HT-29 (cell line): Measurements from ENCODE around the gene GPC5. TPM values are rescaled to one million over a fixed set of nuclear protein-coding genes. Genes with fewer than 3 reads are reported as not detected.
"Not testable (repeated sequence)": the region's sequence is repeated elsewhere in the genome, so short reads cannot be mapped to it uniquely, and the experiment has no call there.

Source experiments
- DNase-seq: peaks from one replicate; pipeline ENCODE4 v3.0.0-alpha.2; 2015; ENCODE audit warnings: low spot score
- total RNA-seq: library from RNA; depleted of rRNA; stranded (reverse); fragments of >200 nt; shearing (Covaris generic); gene quantifications from 2 replicates; pipeline ENCODE4 v1.2.3, GENCODE V29; 2014

GPC5 gene
- total RNA-seq, 1 experiment from 2014 or later = not detected

- DNase-seq = no peak
These were observed 1052.6 kb downstream of the GPC5 start for GRCh38 chr13:92451060-92451459.

GRCh38 chr13:92452840-92453239 is 1054.4 kb downstream of the GPC5 start:
- no peak for DNase-seq

- no peak for DNase-seq
These were observed 1060.9 kb downstream of the GPC5 start for GRCh38 chr13:92459306-92459705.

DNA sequence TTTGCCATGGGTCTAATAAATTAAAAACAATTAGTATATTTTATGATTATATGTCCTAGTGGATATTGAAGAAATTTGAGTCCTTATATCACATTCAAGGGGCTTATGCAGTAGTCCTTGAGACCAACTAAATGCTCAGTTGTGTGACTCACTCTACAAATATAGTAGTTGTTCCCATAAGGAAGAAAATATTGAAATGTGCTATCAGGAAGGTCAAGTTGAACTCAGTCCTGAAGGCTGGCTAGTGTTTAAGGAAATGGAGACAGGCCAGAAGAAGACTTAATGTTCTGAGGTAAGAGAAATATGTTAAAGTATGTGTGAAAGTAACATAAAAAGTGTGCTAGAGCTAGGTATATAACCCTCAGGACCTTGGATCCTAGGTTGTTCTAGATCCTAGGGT is 1062.1 kb downstream of the GPC5 start:
- peak; percentile 7 for DNase-seq

GRCh38 chr13:92461402-92461801 is 1063.0 kb downstream of the GPC5 start:
- no peak for DNase-seq

- DNase-seq = no peak
These were observed 1063.4 kb downstream of the GPC5 start for GRCh38 chr13:92461831-92462230.

- no peak for DNase-seq
These were observed 1064.7 kb downstream of the GPC5 start for GRCh38 chr13:92463134-92463533.

- DNase-seq = peak; percentile 8
These were observed 1075.5 kb downstream of the GPC5 start for GRCh38 chr13:92473765-92474475.

DNA sequence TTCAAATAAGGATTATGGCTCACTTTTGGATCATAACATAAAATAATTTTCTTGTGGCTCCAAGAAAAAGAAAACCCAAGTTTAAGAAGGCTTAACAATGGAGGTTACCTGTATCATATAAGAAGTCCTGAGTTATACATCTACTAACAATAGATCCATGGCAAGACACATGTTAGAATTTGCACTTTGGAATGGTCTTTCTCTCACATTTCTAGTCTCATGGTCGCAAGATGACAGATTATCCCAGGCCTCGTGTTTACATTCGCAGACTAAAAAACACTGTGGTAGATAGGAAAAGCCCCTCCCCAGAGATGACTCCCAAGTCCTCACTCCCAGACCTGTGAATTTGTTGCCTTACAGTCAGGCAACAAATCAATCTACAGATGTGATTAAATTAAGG is 1082.0 kb downstream of the GPC5 start:
- no peak for DNase-seq

GRCh38 chr13:92482790-92483189 is 1084.4 kb downstream of the GPC5 start:
- DNase-seq = not testable (repeated sequence)

- DNase-seq = no peak
These were observed 1085.5 kb downstream of the GPC5 start for GRCh38 chr13:92483894-92484293.

DNA sequence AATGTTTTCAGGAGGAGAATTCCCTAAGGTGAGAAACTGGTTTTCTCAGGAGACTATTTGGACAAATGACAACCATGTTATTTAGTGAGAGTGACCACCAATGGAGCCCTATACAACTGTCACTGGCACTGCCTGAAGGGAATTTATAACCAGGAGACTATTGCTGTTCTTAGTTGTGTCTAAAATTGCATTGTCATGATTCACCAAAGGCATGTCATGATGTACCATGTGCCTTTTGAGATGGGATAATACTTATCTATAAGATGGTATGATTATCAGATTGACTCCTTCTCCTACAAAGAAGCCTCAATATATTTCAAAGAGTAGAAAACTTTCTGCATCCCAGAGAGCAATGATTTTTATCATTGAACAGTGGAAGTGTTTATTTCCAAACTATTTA is 1088.8 kb downstream of the GPC5 start:
- no peak for DNase-seq

DNA sequence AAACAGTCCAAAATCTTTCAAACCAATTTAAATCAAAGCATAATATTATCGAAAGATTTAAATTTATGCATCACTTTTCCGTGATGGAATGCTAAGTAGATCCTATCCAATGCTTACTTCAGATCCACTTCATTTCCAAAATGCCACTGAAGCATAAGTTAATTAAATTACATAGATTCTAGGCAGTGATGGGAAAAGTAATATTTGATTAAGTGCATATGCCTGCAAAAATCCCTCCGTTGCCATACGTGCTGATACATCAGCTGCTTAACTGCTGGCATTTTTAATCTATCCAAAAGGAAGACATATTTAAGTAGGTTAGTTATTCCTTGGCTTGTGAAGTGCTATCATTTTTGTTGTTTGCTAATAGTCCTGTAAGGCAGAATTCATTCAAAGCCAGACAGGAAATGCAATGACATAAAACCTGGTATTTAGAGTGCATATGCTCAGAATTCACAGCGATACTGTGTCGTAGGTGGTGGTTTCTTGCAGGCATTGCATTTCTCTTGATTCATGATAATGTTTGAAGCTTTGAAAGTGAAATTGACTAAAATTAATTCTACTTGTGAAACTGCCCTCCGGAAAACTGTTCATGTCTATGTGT is 1089.9 kb downstream of the GPC5 start:
- DNase-seq = no peak

GRCh38 chr13:92491839-92492238 is 1093.4 kb downstream of the GPC5 start:
- DNase-seq = no peak

GRCh38 chr13:92494915-92495314 is 1096.5 kb downstream of the GPC5 start:
- no peak for DNase-seq

DNA sequence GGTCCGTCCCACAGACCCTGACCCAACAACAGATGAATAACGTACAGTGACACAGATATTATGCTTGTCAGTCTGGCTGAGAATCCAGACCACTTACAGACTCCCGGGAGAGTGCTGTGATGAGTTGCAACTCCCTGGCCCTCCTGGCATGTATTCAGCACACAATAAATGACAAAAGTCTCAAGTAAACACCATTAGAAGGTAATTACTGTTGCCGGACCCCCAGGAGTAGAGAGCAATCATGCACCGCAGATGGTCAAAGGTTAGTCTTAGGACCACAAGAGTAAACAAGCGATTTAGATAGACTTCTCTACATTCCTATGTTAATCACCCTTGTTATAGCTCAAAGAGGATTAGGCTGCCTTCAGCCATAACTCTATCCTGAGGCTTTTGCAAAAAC is 1101.8 kb downstream of the GPC5 start:
- no peak for DNase-seq

GRCh38 chr13:92510416-92510815 is 1112.0 kb downstream of the GPC5 start:
- DNase-seq = no peak

DNA sequence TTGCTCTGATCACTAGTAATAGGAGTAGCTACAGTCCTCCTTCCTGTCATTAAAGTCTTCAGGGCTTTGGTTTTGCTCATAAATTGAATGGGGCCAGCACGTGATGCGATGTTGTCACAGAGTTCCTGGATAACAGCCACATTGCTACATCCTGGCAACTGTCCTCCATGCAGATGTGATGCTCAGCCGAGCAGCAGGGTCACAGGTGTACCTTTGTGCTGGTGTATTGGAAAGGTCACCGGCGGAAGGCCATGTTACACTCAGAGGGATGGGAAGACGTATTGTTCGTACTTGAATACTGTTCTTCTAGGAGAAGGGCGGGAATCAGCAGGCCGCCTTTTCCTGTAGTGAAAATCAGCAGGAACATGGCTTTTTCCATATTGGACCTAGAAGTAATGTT is 1114.4 kb downstream of the GPC5 start:
- DNase-seq = no peak

DNA sequence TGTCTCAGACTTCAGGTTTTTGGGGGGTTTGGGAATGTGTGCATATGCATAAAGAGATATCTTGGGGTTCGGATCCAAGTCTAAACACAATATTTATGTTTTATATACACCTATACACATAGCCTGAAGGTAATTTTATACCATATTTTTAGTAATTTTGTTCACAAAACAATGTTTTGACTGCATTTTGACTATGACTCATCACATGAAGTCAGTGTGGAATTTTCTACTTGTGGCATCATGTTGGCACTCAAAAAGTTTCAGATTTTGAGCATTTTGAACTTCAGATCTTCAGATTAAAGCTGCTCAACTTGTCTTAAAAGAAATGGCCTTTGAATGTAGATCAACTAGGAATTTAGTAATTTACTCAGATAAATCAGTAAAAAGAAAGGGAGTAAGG is 1115.3 kb downstream of the GPC5 start:
- no peak for DNase-seq

DNA sequence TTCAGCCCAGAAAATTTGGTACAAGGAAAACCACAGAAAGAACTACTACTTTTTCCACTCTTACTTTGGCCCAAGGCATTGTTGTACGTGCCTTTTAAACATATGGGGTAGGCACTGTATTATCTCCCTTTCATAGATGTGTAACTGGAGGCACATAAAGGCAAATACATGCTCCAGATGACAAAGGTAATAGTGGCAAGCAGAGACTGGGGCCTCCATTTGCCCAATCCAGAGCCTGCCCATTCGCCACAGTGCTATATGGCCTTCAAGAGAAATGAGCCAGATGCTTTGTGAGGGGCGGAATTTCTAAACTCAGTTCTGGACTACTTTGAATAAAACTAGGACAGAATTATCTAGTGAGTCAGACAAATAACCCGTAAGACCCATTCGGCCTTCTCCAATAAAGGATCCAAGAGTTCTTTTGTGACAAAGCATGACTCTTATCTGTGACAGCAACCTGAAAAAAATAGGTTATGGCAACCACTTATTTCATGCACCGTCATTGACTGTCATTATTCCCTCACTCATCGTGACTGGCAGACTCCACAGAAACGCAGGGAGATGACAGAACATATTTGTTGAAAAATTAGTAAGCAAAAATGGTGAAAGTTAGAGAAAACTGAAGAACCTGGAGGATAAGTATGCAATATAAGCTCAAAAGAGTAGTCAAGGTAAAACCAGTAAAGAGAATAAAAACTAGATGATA is 1116.2 kb downstream of the GPC5 start:
- no peak for DNase-seq

- DNase-seq = not testable (repeated sequence)
These were observed 1118.5 kb downstream of the GPC5 start for GRCh38 chr13:92516878-92517277.

DNA sequence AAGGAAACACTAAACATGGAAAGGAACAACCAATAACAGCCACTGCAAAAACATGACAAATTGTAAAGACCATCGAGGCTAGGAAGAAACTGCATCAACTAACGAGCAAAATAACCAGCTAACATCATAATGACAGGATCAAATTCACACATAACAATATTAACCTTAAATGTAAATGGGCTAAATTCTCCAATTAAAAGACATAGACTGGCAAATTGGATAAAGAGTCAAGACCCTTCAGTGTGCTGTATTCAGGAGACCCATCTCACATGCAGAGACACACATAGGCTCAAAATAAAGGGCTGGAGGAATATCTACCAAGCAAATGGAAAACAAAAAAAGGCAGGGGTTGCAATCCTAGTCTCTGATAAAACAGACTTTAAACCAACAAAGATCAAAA is 1120.2 kb downstream of the GPC5 start:
- DNase-seq = not testable (repeated sequence)

DNA sequence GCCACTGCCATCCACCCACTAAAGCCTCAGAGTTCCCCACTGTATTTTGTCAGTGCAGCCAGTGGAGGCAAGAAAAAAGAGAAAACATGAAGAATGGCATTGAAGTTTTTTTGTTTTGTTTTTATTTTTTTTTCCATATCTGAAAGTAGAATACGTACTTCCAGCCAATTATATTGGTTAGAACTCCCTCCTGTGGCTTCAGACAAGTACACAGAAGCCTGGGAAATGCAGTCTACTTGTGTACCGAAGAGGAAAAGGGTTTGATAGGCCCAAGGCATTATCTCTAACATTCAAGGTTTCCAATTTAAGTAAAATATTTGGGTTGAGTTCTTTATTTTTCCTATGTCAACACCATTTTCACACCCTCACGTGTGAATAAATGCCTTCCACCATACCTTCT is 1131.9 kb downstream of the GPC5 start:
- DNase-seq = no peak
